Gastrocnemius medialis (tissue), 4 donors: Measurements from ENCODE around the gene ADCY2. TPM values are rescaled to one million over a fixed set of nuclear protein-coding genes. Genes with fewer than 3 reads are reported as not detected.

Source experiments
- ATAC-seq, 2 donors: fragments of 150-250 bp; one replicate each; pipeline ENCODE4 v1.9.1; 2016
- DNase-seq, 2 donors: peaks; one replicate each; pipeline ENCODE4 v3.0.0-alpha.2; 2019
- H3K27ac ChIP-seq, 4 donors: fragments of 200-600 bp; sonication (generic); 1 replicate in 1 of 4; 2 replicates in 3 of 4; pipeline ENCODE4 v1.5.1; 2016 to 2018; ENCODE audit warnings: mild to moderate bottlenecking in 2 of 4, moderate library complexity in 1 of 4
- H3K27me3 ChIP-seq, 3 donors: fragments of 200-600 bp; sonication (generic) in 2 of 3; 1 replicate in 1 of 3; 2 replicates in 2 of 3; pipeline versions ENCODE4 v1.5.1 to v1.6.0; 2016 to 2019; ENCODE audit warnings: mild to moderate bottlenecking in 1 of 3, moderate library complexity in 1 of 3
- H3K36me3 ChIP-seq, 2 donors: fragments of 200-600 bp; sonication (generic) in 1 of 2; one replicate each; pipeline ENCODE4 v1.5.1; 2017 to 2018
- H3K4me1 ChIP-seq, 2 donors: fragments of 200-600 bp; sonication (generic) in 1 of 2; one replicate each; pipeline ENCODE4 v1.5.1; 2016 to 2017; ENCODE audit warnings: mild to moderate bottlenecking in 2 of 2
- H3K4me3 ChIP-seq, 4 donors: fragments of 200-600 bp; sonication (generic) in 3 of 4; 1 replicate in 1 of 4; 2 replicates in 3 of 4; pipeline ENCODE4 v1.5.1; 2016 to 2019; ENCODE audit warnings: mild to moderate bottlenecking in 2 of 4
- H3K9me3 ChIP-seq, 3 donors: fragments of 200-600 bp; sonication (generic) in 2 of 3; 1 replicate in 1 of 3; 2 replicates in 2 of 3; pipeline ENCODE4 v1.5.1; 2016 to 2019
- POLR2A ChIP-seq, 2 donors: fragments of 450-650 bp; IDR thresholded peaks; one replicate each; pipeline ENCODE4 v1.6.1; 2017; ENCODE audit warnings: antibody characterized with exemption in 2 of 2, mild to moderate bottlenecking in 2 of 2, moderate library complexity in 2 of 2
- in situ Hi-C, 4 donors: fragments of 200-750 bp; cut with MboI; loops; one replicate each; pipeline versions ENCODE4 v1.15.0 to v1.8.0; 2017; ENCODE audit warnings: low sequenced_read_pairs in 4 of 4
- intact Hi-C: fragments of 100-400 bp; cut with DNase I; formaldehyde crosslinking; loops from one replicate; pipeline ENCODE4 v1.15.1; 2023; ENCODE audit warnings: low total_unique reads
- total RNA-seq, 4 donors: library from RNA; depleted of rRNA; stranded (reverse); fragments of >200 nt; gene quantifications; one replicate each; pipeline versions ENCODE4 v1.1.0 to v1.2.3, GENCODE V29; 2016
- TF ChIP-seq, protein P1 (sequence below), 5 experiments: fragments of 450-650 bp in 3 of 5; fragments of 200-600 bp in 2 of 5; sonication (generic) in 2 of 5; IDR thresholded peaks in 4 of 5; conservative IDR thresholded peaks in 1 of 5; 1 replicate in 4 of 5; 2 replicates in 1 of 5; pipeline ENCODE4 v1.5.1; 2016 to 2019; ENCODE audit warnings: antibody characterized with exemption in 5 of 5, mild to moderate bottlenecking in 3 of 5, moderate library complexity in 3 of 5

ADCY2 gene
- total RNA-seq, 4 donors from 2014 or later: 24.3 to 50.1 (median 36.5) TPM

DNA sequence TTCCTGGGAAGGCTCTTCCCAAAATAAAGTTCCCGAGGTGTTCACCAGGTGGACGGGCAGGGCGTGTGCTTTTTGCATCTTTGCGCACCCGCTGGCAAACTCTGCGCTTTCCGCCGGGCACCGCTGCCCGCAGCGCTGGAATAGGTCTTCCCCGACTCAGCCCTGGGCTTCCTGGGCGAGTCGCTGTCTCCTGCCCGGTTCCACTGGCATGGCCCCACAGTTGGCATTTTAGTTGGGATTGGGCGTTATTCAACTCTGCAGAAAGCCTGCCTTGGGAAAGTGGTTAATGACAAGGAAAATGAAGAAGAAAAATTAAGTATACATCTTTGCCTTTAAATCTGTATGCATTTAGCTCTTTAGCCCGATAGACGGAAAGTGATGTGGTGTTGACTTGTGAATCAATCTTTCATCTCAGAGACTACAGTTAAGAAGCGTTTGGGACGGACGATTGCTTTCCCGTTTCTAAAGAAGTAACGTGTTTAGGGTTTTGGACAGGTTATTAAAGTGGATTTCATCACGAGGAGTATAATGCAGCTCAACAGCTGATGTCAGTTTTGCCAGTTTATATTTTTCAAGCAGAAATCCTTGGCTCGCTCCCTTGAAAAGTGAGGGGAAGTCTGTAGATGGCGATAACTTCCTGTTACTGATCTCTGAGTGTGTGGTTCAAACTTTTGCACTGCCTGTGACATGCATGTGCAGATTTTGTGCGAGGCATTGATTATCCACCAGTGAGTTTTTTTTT lies 946 bp downstream of the ADCY2 start:
- intact Hi-C loops (loop anchor here (1.0 to 10.0 kb wide), 7 partner anchors 38 to 1922 kb away; no protein-coding TSS in a partner anchor), in situ Hi-C loops (loop anchor here (10.0 to 25.0 kb wide), 5 partner anchors 115 to 365 kb away; no protein-coding TSS in a partner anchor)
- no peaks in the 10 kb centered on the region for H3K36me3 ChIP-seq
- peak; percentile 55 to 58 for ATAC-seq
- peaks cover 27 to 46% of the 10 kb centered on the region in 2 donors for H3K4me1 ChIP-seq
- H3K9me3 ChIP-seq: no peaks in the 10 kb centered on the region
- no peak for TF ChIP-seq POLR2A (IDR thresholded peaks at IDR 0.05)
- TF ChIP-seq, protein P1, sequence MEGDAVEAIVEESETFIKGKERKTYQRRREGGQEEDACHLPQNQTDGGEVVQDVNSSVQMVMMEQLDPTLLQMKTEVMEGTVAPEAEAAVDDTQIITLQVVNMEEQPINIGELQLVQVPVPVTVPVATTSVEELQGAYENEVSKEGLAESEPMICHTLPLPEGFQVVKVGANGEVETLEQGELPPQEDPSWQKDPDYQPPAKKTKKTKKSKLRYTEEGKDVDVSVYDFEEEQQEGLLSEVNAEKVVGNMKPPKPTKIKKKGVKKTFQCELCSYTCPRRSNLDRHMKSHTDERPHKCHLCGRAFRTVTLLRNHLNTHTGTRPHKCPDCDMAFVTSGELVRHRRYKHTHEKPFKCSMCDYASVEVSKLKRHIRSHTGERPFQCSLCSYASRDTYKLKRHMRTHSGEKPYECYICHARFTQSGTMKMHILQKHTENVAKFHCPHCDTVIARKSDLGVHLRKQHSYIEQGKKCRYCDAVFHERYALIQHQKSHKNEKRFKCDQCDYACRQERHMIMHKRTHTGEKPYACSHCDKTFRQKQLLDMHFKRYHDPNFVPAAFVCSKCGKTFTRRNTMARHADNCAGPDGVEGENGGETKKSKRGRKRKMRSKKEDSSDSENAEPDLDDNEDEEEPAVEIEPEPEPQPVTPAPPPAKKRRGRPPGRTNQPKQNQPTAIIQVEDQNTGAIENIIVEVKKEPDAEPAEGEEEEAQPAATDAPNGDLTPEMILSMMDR (IDR thresholded peaks at IDR 0.05 in 4 of 5, conservative IDR thresholded peaks at IDR 0.05 in 1 of 5): peak in 1 of 5 experiments; percentile 29
- H3K4me3 ChIP-seq: peak overlapping the region; percentile 62 to 82 (median 74)
- H3K27ac ChIP-seq: peak overlapping the region; percentile 88 to 94 (median 90)
- peak; percentile 54 to 59 for DNase-seq
- H3K27me3 ChIP-seq: no peaks in the 10 kb centered on the region

DNA sequence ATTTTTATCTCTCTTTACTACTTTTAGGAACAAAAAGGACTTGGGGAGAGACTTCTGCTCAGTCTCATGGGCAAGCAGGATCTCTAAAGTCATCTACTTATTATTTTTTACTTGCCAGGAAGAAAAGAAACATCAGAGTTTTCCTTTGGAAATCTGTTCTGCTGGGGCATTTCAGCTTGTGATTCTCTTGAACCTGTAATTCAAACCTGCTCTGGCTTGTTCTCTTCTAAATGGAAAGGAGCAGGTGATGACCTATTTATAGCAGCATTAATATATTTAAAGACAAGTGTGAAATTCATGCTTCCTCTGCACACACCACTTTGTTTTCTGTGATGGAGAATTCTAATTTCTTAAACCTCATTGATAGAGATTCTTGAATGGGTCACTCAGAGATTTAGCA lies 2.0 kb downstream of the ADCY2 start:
- Histone ChIP-seq H3K4me3 (peak overlapping the region; percentile 1 to 77 (median 67)), H3K27me3 (no peaks in the 10 kb centered on the region), H3K9me3 (no peaks in the 10 kb centered on the region), H3K27ac (peak overlapping the region; percentile 88 to 94 (median 90)), H3K36me3 (no peaks in the 10 kb centered on the region), H3K4me1 (peaks cover 34 to 51% of the 10 kb centered on the region in 2 donors)
- DNase-seq: no peak
- intact Hi-C loops: loop anchor here (1.0 to 10.0 kb wide), 7 partner anchors 37 to 1923 kb away; no protein-coding TSS in a partner anchor
- TF ChIP-seq, protein P1 (IDR thresholded peaks at IDR 0.05 in 4 of 5, conservative IDR thresholded peaks at IDR 0.05 in 1 of 5): no peak
- TF ChIP-seq POLR2A (IDR thresholded peaks at IDR 0.05): peak in 1 of 2 donors; percentile 55
- in situ Hi-C loops: loop anchor here (10.0 to 25.0 kb wide), 5 partner anchors 114 to 364 kb away; no protein-coding TSS in a partner anchor
- peak; percentile 67 to 69 for ATAC-seq

DNA sequence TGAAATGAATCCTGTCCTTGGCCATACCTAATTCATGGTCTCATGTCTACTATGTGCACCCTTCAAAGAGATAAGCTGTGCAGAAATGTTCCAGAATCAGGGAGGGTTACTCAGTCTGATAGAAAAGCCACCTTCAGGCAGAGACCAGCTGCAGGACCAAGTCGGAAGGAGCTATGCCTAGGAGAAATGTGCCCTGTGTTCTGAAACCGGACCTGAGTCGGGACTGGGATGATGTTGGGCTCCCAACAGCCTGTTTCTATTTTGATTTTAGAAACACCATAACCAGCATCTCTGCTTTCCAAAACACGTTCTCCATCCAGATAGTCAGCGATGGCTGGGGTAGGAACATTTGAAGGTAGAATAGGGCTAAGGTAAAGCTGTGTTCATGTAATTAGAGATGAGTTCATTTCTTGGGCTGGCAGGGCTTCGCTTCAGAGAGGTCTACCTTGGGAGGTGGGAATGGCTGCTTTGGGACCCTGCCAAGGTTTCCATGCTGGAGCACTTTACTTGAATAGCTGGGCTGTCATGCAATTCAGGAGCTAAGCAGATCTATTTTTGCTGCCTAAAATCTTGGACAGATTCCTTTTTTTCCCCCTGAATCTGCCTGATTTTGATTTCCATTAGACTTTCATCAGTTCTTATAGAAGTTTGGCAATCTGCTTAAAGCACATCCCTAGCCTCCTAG lies 2.8 kb downstream of the ADCY2 start:
- Histone ChIP-seq H3K4me3 (peak overlapping the region; percentile 25 to 72 (median 32)), H3K4me1 (peaks cover 38 to 59% of the 10 kb centered on the region in 2 donors), H3K36me3 (no peaks in the 10 kb centered on the region), H3K27me3 (no peaks in the 10 kb centered on the region), H3K9me3 (no peaks in the 10 kb centered on the region), H3K27ac (peak overlapping the region; percentile 88 to 94 (median 90))
- intact Hi-C loops: loop anchor here (5.0 to 10.0 kb wide), 4 partner anchors 179 to 1924 kb away; no protein-coding TSS in a partner anchor
- no peak for TF ChIP-seq POLR2A (IDR thresholded peaks at IDR 0.05)
- TF ChIP-seq, protein P1 (IDR thresholded peaks at IDR 0.05 in 4 of 5, conservative IDR thresholded peaks at IDR 0.05 in 1 of 5): no peak
- ATAC-seq (peak; percentile 48 to 55), DNase-seq (peak; percentile 57 to 69)
- in situ Hi-C loops: loop anchor here (10.0 to 25.0 kb wide), 5 partner anchors 114 to 364 kb away; no protein-coding TSS in a partner anchor

DNA sequence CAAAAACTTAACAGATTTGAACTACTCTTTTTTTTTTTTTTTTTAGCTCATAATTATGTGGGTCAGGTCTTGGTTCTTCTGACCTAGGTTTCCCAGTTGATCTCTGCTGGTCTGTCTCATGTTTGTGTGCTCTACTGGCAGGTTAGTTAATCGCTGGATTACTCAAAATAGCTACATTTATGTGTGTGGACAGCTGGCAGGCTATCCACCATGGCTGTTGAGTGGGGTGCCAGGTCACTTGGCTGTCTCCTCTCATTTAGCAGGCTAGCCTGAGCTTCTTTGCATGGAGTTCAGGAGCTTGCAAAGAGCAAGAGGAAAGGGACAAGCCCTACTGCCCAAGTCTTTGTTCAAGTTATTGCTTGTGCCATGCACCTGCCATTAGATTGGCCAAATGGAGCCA lies 9.3 kb downstream of the ADCY2 start:
- Histone ChIP-seq H3K9me3 (no peaks in the 10 kb centered on the region), H3K27me3 (no peaks in the 10 kb centered on the region), H3K4me1 (peaks cover 37 to 77% of the 10 kb centered on the region in 2 donors), H3K4me3 (no peak overlapping the region), H3K36me3 (no peaks in the 10 kb centered on the region), H3K27ac (peak overlapping the region; percentile 78 to 94 (median 89))
- in situ Hi-C loops: no loop called here
- peak in 1 of 2 donors; percentile 75 for DNase-seq
- intact Hi-C loops: no loop called here
- ATAC-seq: peak; percentile 55 to 84
- TF ChIP-seq, protein P1 (IDR thresholded peaks at IDR 0.05 in 4 of 5, conservative IDR thresholded peaks at IDR 0.05 in 1 of 5): no peak
- TF ChIP-seq POLR2A (IDR thresholded peaks at IDR 0.05): no peak
